ENCODE results near the gene FLNA. TPM values are rescaled to one million over a fixed set of nuclear protein-coding genes. Genes with fewer than 3 reads are reported as not detected.

The FLNA gene
- total and polyA plus RNA-seq, 10 of the 15 experiments (the other 5 are each of a cell fraction or from before 2014, with no cell fraction given), result 5.1 to 643 (median 171) TPM

DNA sequence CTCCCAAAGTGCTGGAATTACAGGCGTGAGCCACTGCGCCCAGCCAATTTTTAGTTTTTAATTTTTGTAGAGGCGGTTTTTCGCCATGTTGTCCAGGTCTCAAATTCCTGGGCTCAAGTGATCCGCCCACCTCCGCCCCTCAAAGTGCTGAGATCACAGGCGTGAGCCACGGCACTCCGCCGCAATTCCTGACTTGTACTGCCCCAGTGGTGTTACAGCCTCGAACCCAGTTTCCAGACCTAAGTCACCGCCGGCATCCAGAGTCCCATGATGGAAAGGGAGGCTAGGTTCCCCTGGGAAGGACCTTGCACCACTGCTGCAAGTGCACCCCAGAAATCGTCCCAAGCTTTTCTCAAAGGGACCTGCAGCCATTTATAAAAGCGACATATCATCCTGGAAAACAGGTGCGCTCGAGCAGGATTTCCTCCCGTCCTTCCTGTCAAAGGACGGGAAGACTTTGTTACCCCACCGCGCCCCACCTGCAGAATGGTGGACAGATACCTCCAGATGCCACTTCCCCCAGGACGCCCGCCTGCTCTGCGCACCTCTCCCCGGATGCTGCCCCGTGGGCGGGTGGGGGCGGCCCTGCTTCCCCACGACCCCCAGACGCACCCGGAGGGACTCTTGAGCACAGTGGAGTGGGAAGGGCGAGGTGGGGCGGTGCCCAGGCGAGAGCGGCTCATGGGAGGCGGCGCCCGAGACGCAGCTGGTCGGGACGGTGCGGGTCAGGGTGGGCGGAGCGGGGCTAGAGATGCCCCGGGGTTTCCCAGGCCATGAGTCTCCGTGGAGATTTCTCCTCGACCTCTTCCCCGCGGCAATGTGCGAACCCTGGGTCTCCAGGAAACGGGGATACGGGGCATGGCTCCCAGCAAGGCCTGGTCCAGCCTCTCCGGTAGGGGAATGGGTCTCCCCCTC, 22.8 kb upstream of the FLNA start (continued):
- TF ChIP-seq, protein P1, sequence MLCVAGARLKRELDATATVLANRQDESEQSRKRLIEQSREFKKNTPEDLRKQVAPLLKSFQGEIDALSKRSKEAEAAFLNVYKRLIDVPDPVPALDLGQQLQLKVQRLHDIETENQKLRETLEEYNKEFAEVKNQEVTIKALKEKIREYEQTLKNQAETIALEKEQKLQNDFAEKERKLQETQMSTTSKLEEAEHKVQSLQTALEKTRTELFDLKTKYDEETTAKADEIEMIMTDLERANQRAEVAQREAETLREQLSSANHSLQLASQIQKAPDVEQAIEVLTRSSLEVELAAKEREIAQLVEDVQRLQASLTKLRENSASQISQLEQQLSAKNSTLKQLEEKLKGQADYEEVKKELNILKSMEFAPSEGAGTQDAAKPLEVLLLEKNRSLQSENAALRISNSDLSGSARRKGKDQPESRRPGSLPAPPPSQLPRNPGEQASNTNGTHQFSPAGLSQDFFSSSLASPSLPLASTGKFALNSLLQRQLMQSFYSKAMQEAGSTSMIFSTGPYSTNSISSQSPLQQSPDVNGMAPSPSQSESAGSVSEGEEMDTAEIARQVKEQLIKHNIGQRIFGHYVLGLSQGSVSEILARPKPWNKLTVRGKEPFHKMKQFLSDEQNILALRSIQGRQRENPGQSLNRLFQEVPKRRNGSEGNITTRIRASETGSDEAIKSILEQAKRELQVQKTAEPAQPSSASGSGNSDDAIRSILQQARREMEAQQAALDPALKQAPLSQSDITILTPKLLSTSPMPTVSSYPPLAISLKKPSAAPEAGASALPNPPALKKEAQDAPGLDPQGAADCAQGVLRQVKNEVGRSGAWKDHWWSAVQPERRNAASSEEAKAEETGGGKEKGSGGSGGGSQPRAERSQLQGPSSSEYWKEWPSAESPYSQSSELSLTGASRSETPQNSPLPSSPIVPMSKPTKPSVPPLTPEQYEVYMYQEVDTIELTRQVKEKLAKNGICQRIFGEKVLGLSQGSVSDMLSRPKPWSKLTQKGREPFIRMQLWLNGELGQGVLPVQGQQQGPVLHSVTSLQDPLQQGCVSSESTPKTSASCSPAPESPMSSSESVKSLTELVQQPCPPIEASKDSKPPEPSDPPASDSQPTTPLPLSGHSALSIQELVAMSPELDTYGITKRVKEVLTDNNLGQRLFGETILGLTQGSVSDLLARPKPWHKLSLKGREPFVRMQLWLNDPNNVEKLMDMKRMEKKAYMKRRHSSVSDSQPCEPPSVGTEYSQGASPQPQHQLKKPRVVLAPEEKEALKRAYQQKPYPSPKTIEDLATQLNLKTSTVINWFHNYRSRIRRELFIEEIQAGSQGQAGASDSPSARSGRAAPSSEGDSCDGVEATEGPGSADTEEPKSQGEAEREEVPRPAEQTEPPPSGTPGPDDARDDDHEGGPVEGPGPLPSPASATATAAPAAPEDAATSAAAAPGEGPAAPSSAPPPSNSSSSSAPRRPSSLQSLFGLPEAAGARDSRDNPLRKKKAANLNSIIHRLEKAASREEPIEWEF (IDR thresholded peaks at IDR 0.05; ENCODE audit: insufficient replicate concordance, low read depth, low read length), result no peak
- TF ChIP-seq ZNF274 (IDR thresholded peaks at IDR 0.05; ENCODE audit: insufficient read depth, insufficient read length) (no peak), WRNIP1 (IDR thresholded peaks at IDR 0.05; ENCODE audit: borderline replicate concordance, low read depth, low read length) (no peak), TBL1XR1 (IDR thresholded peaks at IDR 0.05; ENCODE audit: low read depth, low read length) (no peak), ESRRA (IDR thresholded peaks at IDR 0.05; ENCODE audit: low read length) (no peak), SRF (IDR thresholded peaks at IDR 0.05; ENCODE audit: low read depth in 2 of 2, low read length in 2 of 2) (no peak), CHD4 (IDR thresholded peaks at IDR 0.05) (no peak), SMAD5 (IDR thresholded peaks at IDR 0.05; ENCODE audit: low read depth) (no peak), CEBPZ (IDR thresholded peaks at IDR 0.05; ENCODE audit: low read depth, low read length) (no peak), ZNF217 (IDR thresholded peaks at IDR 0.05) (no peak), PML (IDR thresholded peaks at IDR 0.05; ENCODE audit: low read length) (no peak), HCFC1 (IDR thresholded peaks at IDR 0.05; ENCODE audit: low read length) (no peak), ZNF622 (IDR thresholded peaks at IDR 0.05) (no peak), CBX3 (IDR thresholded peaks at IDR 0.05; ENCODE audit: borderline replicate concordance, low read depth) (no peak)
- TF ChIP-seq, protein P2, sequence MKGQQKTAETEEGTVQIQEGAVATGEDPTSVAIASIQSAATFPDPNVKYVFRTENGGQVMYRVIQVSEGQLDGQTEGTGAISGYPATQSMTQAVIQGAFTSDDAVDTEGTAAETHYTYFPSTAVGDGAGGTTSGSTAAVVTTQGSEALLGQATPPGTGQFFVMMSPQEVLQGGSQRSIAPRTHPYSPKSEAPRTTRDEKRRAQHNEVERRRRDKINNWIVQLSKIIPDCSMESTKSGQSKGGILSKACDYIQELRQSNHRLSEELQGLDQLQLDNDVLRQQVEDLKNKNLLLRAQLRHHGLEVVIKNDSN (IDR thresholded peaks at IDR 0.05; ENCODE audit: borderline replicate concordance, extremely low read length, insufficient read depth, low read depth, low read length), result peak; percentile 60
- TF ChIP-seq, protein P3, sequence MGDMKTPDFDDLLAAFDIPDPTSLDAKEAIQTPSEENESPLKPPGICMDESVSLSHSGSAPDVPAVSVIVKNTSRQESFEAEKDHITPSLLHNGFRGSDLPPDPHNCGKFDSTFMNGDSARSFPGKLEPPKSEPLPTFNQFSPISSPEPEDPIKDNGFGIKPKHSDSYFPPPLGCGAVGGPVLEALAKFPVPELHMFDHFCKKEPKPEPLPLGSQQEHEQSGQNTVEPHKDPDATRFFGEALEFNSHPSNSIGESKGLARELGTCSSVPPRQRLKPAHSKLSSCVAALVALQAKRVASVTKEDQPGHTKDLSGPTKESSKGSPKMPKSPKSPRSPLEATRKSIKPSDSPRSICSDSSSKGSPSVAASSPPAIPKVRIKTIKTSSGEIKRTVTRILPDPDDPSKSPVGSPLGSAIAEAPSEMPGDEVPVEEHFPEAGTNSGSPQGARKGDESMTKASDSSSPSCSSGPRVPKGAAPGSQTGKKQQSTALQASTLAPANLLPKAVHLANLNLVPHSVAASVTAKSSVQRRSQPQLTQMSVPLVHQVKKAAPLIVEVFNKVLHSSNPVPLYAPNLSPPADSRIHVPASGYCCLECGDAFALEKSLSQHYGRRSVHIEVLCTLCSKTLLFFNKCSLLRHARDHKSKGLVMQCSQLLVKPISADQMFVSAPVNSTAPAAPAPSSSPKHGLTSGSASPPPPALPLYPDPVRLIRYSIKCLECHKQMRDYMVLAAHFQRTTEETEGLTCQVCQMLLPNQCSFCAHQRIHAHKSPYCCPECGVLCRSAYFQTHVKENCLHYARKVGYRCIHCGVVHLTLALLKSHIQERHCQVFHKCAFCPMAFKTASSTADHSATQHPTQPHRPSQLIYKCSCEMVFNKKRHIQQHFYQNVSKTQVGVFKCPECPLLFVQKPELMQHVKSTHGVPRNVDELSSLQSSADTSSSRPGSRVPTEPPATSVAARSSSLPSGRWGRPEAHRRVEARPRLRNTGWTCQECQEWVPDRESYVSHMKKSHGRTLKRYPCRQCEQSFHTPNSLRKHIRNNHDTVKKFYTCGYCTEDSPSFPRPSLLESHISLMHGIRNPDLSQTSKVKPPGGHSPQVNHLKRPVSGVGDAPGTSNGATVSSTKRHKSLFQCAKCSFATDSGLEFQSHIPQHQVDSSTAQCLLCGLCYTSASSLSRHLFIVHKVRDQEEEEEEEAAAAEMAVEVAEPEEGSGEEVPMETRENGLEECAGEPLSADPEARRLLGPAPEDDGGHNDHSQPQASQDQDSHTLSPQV (IDR thresholded peaks at IDR 0.05), result no peak

Measured in GM12878 (cell line).